NCI-H510A (cell line): ENCODE measurements around the gene LINC01488.

Source experiments
- DNase-seq: peaks from one replicate; lab custom pipeline; 2025; lab: John Stamatoyannopoulos, UW

The LINC01488 gene

GRCh38 chr11:69531071-69531716 is 49.7 kb downstream of the LINC01488 start:
- DNase-seq: no peak

GRCh38 chr11:69531717-69532088 is 50.2 kb downstream of the LINC01488 start:
- DNase-seq: no peak

- DNase-seq: no peak
Observed at GRCh38 chr11:69533296-69534165, 52.1 kb downstream of the LINC01488 start.

GRCh38 chr11:69534166-69534530 is 52.7 kb downstream of the LINC01488 start:
- no peak for DNase-seq

GRCh38 chr11:69535908-69536307 is 54.4 kb downstream of the LINC01488 start:
- DNase-seq: no peak

- DNase-seq: no peak
Observed at GRCh38 chr11:69536406-69536805, 54.9 kb downstream of the LINC01488 start.

GRCh38 chr11:69537126-69537525 is 55.7 kb downstream of the LINC01488 start:
- no peak for DNase-seq

GRCh38 chr11:69537855-69538640 is 56.6 kb downstream of the LINC01488 start:
- no peak for DNase-seq

GRCh38 chr11:69538854-69539253 is 57.4 kb downstream of the LINC01488 start:
- DNase-seq: no peak

GRCh38 chr11:69539416-69540117 is 58.1 kb downstream of the LINC01488 start:
- no peak for DNase-seq

GRCh38 chr11:69540118-69541000 is 58.9 kb downstream of the LINC01488 start:
- DNase-seq: no peak

GRCh38 chr11:69541001-69541285 is 59.5 kb downstream of the LINC01488 start:
- DNase-seq: no peak

GRCh38 chr11:69541501-69542313 is 60.2 kb downstream of the LINC01488 start:
- no peak for DNase-seq

- no peak for DNase-seq
Observed at GRCh38 chr11:69542314-69543168, 61.1 kb downstream of the LINC01488 start.
